GM12873 (cell line): ENCODE data around the gene LNP1.

Experiments used
- CTCF ChIP-seq: IDR thresholded peaks from 2 replicates; pipeline ENCODE4 v1.5.1; 2012; ENCODE audit warnings: low read depth, mild to moderate bottlenecking, moderate library complexity, low read length, control low read depth; ENCODE audit not compliant: insufficient read depth; ENCODE audit errors: missing control alignments

Gene LNP1

GRCh38 chr3:100412912-100413590 is 11.7 kb downstream of the LNP1 start:
- TF ChIP-seq CTCF = no peak

DNA sequence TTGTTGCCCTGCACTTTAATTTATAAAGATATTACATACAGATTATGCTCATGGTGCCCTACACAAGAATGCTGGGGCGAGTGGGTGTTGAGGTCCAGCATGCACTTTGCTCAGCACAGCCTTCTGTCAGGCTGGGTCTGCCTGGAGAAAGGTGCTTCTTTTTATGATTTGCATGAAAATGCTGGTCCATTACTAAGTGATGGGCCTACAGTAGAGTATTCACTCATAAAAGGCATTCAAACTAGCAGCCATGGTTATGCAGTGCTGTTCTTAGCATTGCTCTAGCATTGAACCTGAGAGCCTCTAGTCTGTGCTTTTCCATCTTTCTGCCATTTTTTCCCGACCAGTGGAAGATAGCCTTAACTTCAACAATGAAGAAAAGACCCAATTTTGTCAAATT is 12.3 kb downstream of the LNP1 start:
- TF ChIP-seq CTCF = no peak

DNA sequence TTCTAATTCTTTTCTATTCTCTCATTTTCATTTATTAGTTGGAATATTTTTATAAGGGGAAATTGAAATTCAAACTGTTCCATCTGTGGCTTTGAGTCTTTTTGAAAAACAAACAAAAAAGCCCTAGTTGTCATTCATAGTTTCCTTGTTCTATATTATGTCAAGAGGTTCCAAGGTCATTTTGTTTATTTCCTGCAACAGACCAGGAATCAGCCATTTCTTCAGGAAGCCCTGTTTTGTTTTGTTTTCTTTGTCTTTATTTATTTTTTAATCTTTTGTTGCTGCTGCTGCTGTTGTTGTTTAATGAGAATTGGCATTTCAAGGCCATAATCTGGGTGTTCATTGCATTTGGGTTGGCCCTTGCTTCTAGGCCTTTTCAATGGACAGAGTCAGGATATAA is 14.8 kb downstream of the LNP1 start:
- no peak for TF ChIP-seq CTCF

- TF ChIP-seq CTCF = no peak
Measured at GRCh38 chr3:100416863-100417262, 15.5 kb downstream of the LNP1 start.

GRCh38 chr3:100419406-100419805 is 18.1 kb downstream of the LNP1 start:
- TF ChIP-seq CTCF = no peak

- no peak for TF ChIP-seq CTCF
Measured at GRCh38 chr3:100420885-100421284, 19.5 kb downstream of the LNP1 start.

- TF ChIP-seq CTCF = no peak
Measured at GRCh38 chr3:100423611-100424010, 22.3 kb downstream of the LNP1 start.
